GM11168 (cell line): ENCODE measurements around the gene C9orf43.

Experiments
- in situ Hi-C: fragments of 300-500 bp; cut with MboI; formaldehyde crosslinking; loops from one replicate; pipeline ENCODE4 v1.12.0; 2022; ENCODE audit warnings: low sequenced_read_pairs; ENCODE audit not compliant: unreplicated experiment

The C9orf43 gene

DNA sequence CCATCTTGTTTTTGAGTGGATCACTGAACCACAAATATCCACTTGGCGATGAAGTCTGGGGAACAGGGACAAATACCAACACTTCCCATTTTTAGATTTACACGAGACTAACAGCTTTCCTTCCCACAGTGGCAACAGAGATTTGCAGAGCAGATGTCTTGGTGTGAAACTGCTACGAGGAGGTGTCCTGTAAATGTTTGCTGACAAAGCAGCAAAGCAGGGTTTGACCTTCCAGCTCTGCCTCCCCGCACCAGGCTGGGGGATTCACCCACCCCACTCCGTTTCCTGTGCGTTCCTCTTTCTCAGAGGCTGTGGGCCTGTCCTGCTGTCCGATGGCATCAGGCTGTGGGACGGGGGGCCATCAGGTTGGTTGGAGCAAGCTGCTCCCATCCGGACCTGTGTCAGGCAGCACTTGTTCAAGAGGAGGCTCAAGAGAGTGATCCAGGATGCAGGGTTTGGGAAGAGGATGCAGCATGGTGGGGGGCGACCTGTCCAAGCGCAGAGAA is 52.3 kb downstream of the C9orf43 start:
- in situ Hi-C loops: no loop called here

DNA sequence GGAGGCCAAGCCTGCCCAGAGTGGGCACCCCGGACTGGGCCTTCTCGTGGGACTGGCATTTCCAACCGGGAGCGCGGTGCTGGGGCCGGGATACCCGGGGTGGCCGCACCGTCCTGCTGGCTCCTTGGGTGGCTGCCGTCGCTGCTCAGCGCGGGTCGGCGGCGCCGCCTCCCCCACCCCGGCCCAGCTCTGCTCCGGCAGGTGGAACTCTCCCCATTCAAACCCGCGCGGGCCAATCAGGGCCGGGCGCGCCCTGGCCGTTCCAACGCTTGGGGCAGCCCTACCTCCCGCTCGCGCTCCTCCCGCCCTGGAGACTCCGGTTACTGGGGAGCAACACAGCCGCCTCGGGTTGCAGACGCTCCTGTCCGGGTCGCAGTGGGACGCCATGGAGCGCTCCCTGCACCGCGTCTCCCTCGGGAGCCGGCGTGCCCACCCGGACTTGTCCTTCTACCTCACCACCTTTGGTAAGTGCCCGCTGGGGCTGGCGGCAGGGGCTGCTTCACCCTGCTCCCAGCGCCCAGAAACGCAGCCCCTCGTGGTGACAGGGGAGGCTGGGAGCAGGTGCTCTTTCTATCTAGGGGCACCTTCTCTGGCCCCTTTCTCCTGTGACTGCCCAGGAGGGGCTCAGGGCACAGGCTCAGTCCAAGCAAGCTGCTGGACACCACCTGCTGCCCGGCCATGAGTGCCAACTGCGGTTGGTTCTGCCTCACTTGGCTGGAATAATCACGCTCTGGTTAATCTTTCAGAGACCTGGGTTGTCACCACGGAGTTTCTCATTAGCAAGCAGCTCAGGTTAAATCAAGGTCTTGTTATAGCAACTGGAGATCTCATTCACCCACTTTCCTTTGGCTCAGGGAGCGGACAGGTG is 53.1 kb downstream of the C9orf43 start, which contains the start of gene RGS3:
Gene RGS3 (plus strand): TSS at position 310 of the 868 bp plus-strand sequence. CDS start 76 bp downstream, at position 386.
- in situ Hi-C loops: no loop called here

DNA sequence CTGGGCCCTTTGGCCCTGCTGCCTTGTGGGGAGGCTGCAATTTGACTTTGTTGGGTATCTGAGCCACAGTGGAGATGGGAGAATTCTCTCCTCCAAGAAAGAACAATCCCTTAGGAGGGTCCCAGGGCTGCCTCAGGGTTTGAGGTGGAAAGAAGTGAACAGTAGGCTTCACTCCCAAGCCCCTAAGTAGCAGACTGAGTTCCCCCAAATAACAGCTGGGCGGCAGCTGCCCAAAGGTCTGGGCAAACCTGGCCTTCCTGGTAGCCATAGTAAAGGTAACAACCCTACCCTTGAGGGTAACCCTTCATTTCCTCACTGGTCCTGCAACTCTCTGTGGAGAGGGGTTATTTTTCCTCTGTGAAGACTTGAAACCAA is 53.7 kb downstream of the C9orf43 start:
- in situ Hi-C loops: no loop called here

GRCh38 chr9:113465599-113466140 is 55.1 kb downstream of the C9orf43 start:
- in situ Hi-C loops: no loop called here

DNA sequence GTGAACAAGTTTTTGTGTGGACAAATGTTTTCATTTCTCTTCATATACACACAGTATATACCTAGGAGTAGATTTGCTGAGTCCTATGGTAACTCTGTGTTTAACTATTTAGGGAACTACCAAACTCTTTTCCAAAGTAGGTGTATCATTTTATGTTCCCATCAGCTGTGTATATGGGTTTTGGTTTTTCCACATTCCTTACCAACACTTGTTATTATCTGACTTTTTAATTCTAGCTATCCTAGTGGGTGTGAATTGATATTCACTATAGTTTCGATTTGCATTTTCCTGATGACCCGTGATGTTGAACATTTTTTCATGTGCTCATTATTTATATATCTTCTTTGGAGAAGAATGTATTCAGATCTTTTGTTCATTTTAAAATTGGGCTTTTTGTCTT is 56.6 kb downstream of the C9orf43 start:
- in situ Hi-C loops: no loop called here

DNA sequence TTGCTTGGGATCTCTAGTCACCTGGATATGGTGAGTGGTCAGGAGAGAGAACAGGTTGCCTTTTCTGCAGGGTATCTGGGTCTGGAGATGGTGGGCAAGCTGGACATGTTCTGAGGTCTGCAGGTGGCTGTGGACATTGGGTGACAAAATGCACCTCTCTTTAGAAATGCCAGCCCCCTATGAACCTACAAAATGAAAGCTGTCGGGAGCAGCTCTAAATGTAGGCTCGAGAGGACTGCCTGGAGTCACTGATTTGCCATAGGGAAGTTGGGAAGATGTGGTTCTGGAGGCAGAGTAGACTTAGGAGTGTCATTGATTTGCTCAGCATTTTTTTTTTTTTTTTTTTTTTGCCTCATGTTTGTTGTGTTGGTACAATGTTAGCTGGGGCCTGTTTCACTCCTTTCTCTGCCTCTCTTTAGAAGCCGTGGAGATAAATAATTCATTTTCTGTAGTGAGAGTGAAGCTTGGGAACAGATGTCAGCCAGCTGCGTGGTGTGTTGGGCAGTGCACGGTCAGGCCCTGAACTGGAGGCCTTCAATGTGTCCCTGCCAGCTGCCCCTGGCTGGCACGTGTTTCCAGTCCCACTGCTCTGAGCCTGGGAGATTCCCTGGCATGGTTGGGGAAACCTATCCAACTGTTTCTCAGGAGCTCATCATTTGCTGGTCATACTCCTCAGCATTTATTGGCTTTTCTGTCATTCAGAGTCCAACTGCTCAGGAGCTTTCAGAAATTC is 58.3 kb downstream of the C9orf43 start:
- in situ Hi-C loops: no loop called here

DNA sequence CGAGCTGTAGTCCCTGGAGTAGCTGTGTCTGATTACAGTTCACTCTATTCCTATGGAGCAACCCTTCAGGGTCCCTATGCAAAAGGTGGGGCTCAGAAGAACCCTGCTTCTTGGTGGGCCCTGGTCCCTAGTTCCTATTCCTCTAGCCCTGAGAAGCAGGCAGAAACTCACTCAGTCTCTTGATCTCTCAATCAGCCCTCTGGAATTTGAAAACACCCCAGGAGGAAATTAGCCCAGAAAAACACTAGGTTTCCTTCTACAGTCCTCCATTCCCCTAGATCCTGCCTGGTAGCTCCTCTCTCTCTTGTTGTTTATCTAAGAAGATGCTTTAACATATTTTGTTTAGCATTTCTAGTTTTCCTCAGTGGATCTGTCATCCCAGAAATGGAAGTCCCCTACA is 60.6 kb downstream of the C9orf43 start:
- in situ Hi-C loops: no loop called here

DNA sequence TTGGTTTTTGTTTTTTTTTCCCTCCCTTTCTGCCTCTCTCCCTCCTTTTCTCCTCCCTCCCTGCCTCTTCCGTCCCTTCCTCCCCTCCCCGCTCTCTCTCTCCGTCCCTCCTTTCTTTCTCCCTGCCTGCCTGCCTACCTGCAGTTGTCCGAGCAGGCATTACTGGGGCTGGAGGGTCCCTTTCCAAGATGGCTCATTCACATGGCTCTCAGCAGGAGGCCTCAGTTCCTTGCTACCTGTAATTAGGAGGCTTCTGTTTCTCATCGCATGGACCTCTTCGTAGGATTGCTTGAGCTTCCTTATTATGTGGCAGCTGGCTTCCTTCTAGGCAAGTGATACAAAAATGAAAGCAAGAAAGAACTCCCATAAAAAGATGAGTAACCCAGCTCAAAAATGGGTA is 61.0 kb downstream of the C9orf43 start:
- in situ Hi-C loops: no loop called here

DNA sequence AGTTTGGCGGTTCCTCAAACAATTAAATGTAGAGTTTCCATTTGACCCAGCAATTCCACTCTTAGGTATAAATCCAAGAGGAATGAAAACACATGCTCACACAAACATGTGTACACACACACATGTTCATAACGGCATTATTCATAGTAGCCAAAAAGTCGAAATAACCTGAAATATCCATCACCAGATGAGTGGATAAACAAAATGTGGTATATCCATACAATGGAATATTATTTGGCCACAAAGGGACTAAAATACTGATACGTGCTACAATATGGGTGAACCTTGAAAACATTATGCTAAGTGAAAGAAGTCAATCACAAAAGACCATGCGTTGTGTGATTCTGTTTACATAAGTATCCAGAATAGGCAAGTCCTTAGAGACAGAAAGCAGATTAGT is 61.7 kb downstream of the C9orf43 start:
- in situ Hi-C loops: no loop called here

GRCh38 chr9:113474360-113475028 is 63.9 kb downstream of the C9orf43 start:
- in situ Hi-C loops: no loop called here

- in situ Hi-C loops: no loop called here
Measured at GRCh38 chr9:113475031-113475430, 64.5 kb downstream of the C9orf43 start.

DNA sequence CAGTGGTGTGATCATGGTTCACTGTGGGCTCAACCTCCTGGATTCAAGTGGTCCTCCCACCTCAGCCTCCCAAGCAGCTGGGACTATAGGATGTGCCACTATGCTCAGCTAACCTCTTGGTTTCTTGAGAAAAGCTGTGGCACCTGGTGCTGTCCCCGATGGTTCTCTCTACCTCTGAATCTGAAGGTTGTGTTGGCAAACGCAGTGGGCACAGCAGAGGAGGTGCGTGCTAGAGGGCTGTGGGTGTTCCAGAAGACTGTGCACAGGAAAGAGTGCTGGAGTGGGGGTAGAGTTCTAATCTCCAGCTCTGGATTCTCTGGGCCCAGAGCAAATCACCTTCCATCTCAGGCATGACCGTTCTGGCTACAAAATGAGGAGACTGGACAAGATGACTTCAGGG is 65.4 kb downstream of the C9orf43 start:
- in situ Hi-C loops: no loop called here

DNA sequence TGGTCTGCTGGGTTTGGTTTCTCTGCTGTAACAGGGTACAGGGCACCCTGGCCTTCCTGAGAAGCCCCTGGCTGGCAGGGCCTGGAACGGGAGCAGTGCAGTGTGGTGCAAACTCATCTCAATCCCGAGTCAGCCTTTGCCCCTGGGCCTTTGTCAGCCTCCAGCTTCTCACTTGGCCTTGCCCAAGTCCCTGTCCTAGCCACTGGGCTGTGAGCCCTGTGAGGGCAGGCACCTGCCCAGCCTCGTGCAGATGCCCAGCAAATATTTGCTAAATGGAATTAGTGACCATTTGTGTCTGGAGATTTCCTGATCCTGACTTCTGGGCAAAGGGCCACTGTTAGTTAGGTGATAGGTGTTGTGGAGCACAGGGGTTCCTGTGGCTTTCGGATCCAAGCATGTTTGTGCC is 66.0 kb downstream of the C9orf43 start:
- in situ Hi-C loops: no loop called here

- in situ Hi-C loops: no loop called here
Measured at GRCh38 chr9:113477058-113477457, 66.5 kb downstream of the C9orf43 start.

DNA sequence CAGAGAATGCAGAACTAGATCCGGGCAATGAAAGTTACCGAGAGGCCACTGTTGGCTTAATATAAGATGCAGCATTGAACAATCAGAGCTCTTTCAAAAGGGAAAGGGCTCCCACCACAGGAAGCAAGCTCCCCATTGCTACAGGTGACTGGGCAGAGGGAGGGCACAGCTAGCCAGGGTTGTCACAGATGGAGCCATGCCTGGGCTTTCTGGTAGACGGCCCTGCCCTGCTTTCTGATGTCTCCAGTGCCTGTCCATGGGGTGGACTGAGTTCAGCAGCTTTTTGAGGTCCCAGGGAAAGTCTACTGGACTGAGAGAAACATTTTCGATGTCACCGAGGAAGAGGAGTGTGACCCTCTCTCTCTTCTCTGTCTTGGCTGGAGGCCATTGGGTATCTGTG is 67.1 kb downstream of the C9orf43 start:
- in situ Hi-C loops: no loop called here

DNA sequence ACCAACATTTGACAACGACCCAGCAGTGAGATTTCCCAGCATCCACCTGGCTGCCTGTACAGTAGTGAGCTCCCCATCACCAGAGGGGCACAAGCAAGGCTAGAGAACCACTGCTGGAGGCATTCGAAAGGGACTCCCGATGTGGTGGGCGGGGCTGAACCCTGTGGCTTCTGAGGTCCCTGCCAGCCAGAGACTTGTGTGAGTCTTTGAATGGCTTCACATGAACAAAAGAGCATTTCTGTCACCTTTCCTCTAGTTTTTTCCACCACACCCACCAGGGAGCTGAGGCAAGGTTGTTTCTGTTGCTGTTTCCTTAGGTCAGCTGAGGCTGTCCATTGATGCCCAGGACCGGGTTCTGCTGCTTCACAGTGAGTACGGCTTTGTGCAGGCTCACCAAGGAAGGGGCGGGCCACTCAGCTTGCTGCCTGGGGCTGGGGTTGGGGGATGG is 68.7 kb downstream of the C9orf43 start:
- in situ Hi-C loops: no loop called here
